Suprapubic skin (tissue), 4 donors: ENCODE data around the gene IL3. TPM values are rescaled to one million over a fixed set of nuclear protein-coding genes. Genes with fewer than 3 reads are reported as not detected.
A peak's percentile ranks its signal among the peaks of the same experiment; 100 is the strongest.

Experiments used
- DNase-seq, 2 donors: peaks; one replicate each; pipeline ENCODE4 v3.0.0-alpha.2; 2019; ENCODE audit warnings: low spot score in 2 of 2
- H3K27ac ChIP-seq: fragments of 200-600 bp; sonication (generic); one replicate; pipeline ENCODE4 v1.5.1; 2019
- H3K27me3 ChIP-seq: fragments of 200-600 bp; sonication (generic); one replicate; pipeline ENCODE4 v1.5.1; 2019
- H3K36me3 ChIP-seq: fragments of 200-600 bp; sonication (generic); one replicate; pipeline ENCODE4 v1.5.1; 2019
- H3K4me1 ChIP-seq: fragments of 200-600 bp; sonication (generic); one replicate; pipeline ENCODE4 v1.5.1; 2019
- H3K4me3 ChIP-seq: fragments of 200-600 bp; sonication (generic); one replicate; pipeline ENCODE4 v1.5.1; 2019; ENCODE audit warnings: mild to moderate bottlenecking
- H3K9me3 ChIP-seq: fragments of 200-600 bp; sonication (generic); one replicate; pipeline ENCODE4 v1.5.1; 2019
- EP300 ChIP-seq: sonication (generic); formaldehyde crosslinking; IDR thresholded peaks from one replicate; pipeline ENCODE4 v1.6.1; 2017; ENCODE audit warnings: antibody characterized with exemption
- POLR2A ChIP-seq, 2 donors: fragments of 450-650 bp; IDR thresholded peaks; one replicate each; pipeline ENCODE4 v1.6.1; 2017; ENCODE audit warnings: antibody characterized with exemption in 2 of 2, mild to moderate bottlenecking in 2 of 2, moderate library complexity in 2 of 2
- POLR2AphosphoS5 ChIP-seq, 3 donors: sonication (generic); formaldehyde crosslinking; IDR thresholded peaks; one replicate each; pipeline ENCODE4 v1.6.1; 2017; ENCODE audit warnings: antibody characterized with exemption in 3 of 3
- WGBS: methylation state at CpG from one replicate; pipeline ENCODE4 v1.1.5; 2018; 5-methylcytosine and 5-hydroxymethylcytosine counted together
- total RNA-seq, 4 donors: library from RNA; depleted of rRNA; stranded (reverse); fragments of >200 nt; gene quantifications; one replicate each; pipeline ENCODE4 v1.1.0, GENCODE V29; 2016
- TF ChIP-seq, protein P1 (sequence below), 2 donors: fragments of 200-600 bp in 1 of 2; fragments of 450-650 bp in 1 of 2; sonication (generic) in 1 of 2; IDR thresholded peaks; one replicate each; pipeline ENCODE4 v1.5.1; 2016 to 2019; ENCODE audit warnings: antibody characterized with exemption in 2 of 2, mild to moderate bottlenecking in 1 of 2, moderate library complexity in 1 of 2

Gene IL3
- total RNA-seq, 4 donors from 2014 or later: not detected

DNA sequence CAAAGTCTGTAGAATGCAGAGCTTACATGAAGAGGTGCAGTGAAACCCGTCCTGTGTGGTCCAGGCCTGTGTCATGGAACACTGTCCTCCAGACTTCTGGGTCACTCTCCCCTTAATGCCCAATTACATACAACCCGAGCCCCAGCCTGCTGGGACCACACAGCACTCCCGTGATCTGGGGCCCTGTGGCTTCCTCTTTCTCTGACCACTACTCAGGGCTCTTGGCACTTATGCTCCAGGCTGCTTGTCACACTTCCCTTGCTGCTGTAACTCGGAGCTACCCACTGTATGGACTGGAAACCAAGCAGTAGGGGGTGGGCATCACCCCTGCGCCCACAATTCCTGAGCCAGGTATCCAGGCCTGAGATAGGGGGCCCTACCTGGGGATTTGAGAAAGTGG lies 10.3 kb upstream of the IL3 start:
- no peaks in the 10 kb centered on the region for H3K4me1 ChIP-seq
- DNase-seq: peak; percentile 48 to 77
- no peak overlapping the region for H3K4me3 ChIP-seq
- TF ChIP-seq POLR2AphosphoS5 (IDR thresholded peaks at IDR 0.05) (no peak), EP300 (no peak), POLR2A (IDR thresholded peaks at IDR 0.05) (no peak)
- TF ChIP-seq, protein P1, sequence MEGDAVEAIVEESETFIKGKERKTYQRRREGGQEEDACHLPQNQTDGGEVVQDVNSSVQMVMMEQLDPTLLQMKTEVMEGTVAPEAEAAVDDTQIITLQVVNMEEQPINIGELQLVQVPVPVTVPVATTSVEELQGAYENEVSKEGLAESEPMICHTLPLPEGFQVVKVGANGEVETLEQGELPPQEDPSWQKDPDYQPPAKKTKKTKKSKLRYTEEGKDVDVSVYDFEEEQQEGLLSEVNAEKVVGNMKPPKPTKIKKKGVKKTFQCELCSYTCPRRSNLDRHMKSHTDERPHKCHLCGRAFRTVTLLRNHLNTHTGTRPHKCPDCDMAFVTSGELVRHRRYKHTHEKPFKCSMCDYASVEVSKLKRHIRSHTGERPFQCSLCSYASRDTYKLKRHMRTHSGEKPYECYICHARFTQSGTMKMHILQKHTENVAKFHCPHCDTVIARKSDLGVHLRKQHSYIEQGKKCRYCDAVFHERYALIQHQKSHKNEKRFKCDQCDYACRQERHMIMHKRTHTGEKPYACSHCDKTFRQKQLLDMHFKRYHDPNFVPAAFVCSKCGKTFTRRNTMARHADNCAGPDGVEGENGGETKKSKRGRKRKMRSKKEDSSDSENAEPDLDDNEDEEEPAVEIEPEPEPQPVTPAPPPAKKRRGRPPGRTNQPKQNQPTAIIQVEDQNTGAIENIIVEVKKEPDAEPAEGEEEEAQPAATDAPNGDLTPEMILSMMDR (IDR thresholded peaks at IDR 0.05): no peak
- WGBS: 77% methylated on average over 5 of the region's 5 CpGs
- H3K27me3 ChIP-seq: no peaks in the 10 kb centered on the region
- H3K36me3 ChIP-seq: no peaks in the 10 kb centered on the region
- H3K27ac ChIP-seq: no peak overlapping the region
- H3K9me3 ChIP-seq: no peaks in the 10 kb centered on the region

DNA sequence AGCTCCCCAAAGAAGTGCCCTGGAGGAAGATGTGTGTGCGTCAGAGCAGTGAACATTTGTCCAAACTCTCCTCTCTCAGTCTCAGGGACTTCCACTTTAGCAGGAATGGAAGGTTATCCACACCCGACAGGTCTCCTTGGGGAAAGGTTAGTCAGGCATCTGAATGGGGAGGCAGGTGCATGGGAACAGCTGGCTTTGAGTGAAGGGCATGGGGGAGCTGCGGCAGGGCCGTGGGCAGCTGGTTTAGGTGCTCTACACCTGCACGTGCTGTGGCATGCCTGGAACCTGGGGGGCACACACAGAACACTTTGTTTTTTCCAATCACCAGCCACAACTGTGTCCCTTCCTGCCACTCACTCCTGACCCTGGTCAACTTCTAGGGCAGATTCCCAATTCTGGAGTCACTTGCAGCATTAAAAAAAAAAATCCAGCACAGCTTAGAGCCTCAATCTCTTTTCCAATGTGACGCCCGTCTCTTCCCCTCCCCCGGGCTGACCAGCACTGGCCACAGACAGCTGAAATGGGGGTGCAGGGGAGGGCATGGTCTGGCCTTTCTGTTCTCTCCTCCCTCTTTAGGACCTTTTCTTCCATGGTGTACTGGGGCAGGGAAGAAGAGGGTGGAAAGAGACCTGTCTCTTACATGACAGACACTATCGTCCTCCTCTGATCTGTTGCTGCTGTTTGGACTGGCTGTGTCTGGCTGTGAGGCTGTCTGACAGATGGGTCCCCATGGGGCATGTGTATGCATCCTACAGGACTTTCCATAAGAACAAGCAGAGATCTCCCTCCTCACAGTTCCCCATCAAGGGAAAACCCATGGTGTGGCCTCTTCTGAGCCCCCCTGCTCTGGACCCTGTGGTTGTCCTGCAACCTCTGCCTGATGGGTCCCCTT lies 9.5 kb upstream of the IL3 start:
- no peaks in the 10 kb centered on the region for H3K9me3 ChIP-seq
- no peaks in the 10 kb centered on the region for H3K36me3 ChIP-seq
- H3K27me3 ChIP-seq: no peaks in the 10 kb centered on the region
- TF ChIP-seq EP300 (no peak), POLR2A (IDR thresholded peaks at IDR 0.05) (no peak), POLR2AphosphoS5 (IDR thresholded peaks at IDR 0.05) (no peak)
- TF ChIP-seq, protein P1 (IDR thresholded peaks at IDR 0.05): no peak
- peak in 1 of 2 donors; percentile 67 for DNase-seq
- no peak overlapping the region for H3K27ac ChIP-seq
- H3K4me1 ChIP-seq: no peaks in the 10 kb centered on the region
- 76% methylated on average over 9 of the region's 9 CpGs for WGBS
- no peak overlapping the region for H3K4me3 ChIP-seq

DNA sequence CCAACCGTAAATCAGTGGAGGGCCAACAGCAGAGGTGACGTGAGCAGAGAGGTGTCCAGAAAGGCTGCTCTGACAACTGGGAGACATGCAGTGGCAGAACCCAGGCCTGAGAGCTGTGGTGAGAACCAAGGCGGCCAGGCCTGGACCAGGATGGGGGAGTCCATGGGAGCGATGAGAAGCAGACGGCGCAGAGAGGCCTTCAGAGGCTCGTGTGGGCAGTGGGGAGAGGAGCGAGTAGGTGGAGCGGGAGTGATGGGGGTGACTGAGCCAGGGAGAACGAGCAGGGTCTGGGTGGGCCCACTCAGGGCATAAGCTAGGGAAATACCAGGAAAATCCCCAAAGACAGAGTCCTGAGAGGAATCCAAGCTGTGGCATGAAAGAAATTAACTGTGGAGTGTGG lies 7.9 kb upstream of the IL3 start:
- TF ChIP-seq, protein P1 (IDR thresholded peaks at IDR 0.05): no peak
- TF ChIP-seq POLR2A (IDR thresholded peaks at IDR 0.05) (no peak), POLR2AphosphoS5 (IDR thresholded peaks at IDR 0.05) (no peak), EP300 (no peak)
- no peaks in the 10 kb centered on the region for H3K27me3 ChIP-seq
- H3K27ac ChIP-seq: no peak overlapping the region
- H3K36me3 ChIP-seq: no peaks in the 10 kb centered on the region
- no peak overlapping the region for H3K4me3 ChIP-seq
- DNase-seq: peak; percentile 44 to 66
- H3K9me3 ChIP-seq: no peaks in the 10 kb centered on the region
- H3K4me1 ChIP-seq: no peaks in the 10 kb centered on the region
- 77% methylated on average over 10 of the region's 10 CpGs for WGBS

DNA sequence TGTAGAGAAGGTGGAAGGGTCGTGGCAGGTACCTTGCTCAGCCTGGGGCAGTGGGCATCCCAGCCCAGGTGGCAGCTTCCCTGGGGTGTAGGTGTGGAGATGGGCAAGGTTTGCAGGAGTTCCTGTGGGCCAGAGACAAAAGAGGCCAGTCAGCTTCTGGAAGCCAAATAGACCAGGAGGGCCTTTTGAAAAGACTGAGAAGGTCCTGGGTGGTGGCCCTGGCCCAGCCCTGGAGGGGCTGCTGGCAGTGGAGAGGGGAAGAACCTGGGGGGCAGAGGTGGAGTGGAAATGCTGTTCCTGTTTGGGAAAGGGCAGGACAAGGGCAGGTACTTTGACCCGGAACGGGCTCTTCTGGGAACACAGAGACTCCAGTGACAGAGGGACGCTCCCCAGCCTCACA lies 7.0 kb upstream of the IL3 start:
- Histone ChIP-seq H3K4me1 (no peaks in the 10 kb centered on the region), H3K27me3 (no peaks in the 10 kb centered on the region), H3K4me3 (no peak overlapping the region), H3K9me3 (no peaks in the 10 kb centered on the region), H3K27ac (no peak overlapping the region), H3K36me3 (no peaks in the 10 kb centered on the region)
- TF ChIP-seq, protein P1 (IDR thresholded peaks at IDR 0.05): no peak
- TF ChIP-seq EP300 (no peak), POLR2AphosphoS5 (IDR thresholded peaks at IDR 0.05) (no peak)
- DNase-seq: peak in 1 of 2 donors; percentile 47
- 88% methylated on average over 4 of the region's 4 CpGs for WGBS

DNA sequence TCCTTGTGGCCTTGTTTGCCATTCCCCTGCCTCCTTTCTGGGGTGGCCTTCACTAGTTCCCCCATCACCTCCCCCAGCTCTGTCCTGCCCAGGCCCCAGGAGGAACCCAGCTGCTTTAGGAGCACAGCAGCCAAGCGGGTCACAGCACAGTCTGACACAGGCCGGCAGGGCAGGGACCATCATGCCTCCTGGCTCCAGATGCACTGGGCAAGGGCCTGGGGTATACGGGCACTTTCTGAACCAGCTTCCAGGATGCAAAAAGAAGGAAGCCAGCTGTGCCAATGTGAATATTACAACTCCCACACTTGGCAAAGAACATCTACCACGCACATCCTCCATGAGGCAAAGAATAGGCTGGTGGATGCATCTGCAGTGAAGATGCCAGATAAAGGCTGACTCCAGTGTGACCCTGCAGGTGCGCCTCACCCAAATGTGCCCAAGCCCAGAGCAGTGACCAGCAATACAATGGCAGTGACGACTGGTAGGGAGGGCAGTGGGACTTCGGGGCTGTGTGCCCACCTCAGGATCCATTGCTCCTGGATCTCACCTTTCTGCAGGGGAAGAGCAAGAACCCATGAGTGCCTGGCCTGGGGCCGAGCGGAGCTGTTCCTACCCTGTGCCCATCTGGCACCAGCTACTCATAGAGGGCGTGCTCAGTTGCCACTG lies 6.3 kb upstream of the IL3 start:
- DNase-seq: peak; percentile 31 to 50
- TF ChIP-seq POLR2AphosphoS5 (IDR thresholded peaks at IDR 0.05) (no peak), POLR2A (IDR thresholded peaks at IDR 0.05) (no peak), EP300 (no peak)
- TF ChIP-seq, protein P1 (IDR thresholded peaks at IDR 0.05): no peak

More for the DNA sequence above, 6.3 kb upstream of the IL3 start:
- Histone ChIP-seq H3K9me3 (no peaks in the 10 kb centered on the region), H3K4me1 (no peaks in the 10 kb centered on the region), H3K27me3 (no peaks in the 10 kb centered on the region), H3K27ac (no peak overlapping the region), H3K36me3 (no peaks in the 10 kb centered on the region), H3K4me3 (no peak overlapping the region)
- 82% methylated on average over 6 of the region's 10 CpGs for WGBS
